IMR-90 (cell line): ENCODE measurements around the gene ZRANB3. TPM values are rescaled to one million over a fixed set of nuclear protein-coding genes. Genes with fewer than 3 reads are reported as not detected.
A peak's percentile ranks its signal among the peaks of the same experiment; 100 is the strongest.

ENCODE experiments used
- ATAC-seq: fragments of 200-7000 bp; cut with Tn5 transposase; 2 replicates; pipeline ENCODE4 v1.9.1; 2020; ENCODE audit warnings: low read depth, mild to moderate bottlenecking, moderate library complexity
- BruUV-seq: library from RNA; stranded (reverse); fragments of 400-500 nt; replicated peaks from 2 replicates; lab custom pipeline; 2021; lab: Mats Ljungman, UMichigan
- CTCF ChIA-PET: fragments of 300-600 bp; formaldehyde crosslinking; extraction: SDS; loops from one replicate; lab custom pipeline; 2021; ENCODE audit warnings: antibody characterized with exemption; lab: Yijun Ruan, JAX
- POLR2A ChIA-PET: fragments of 300-600 bp; sonication (Branson Sonifier 250); formaldehyde crosslinking; loops from one replicate; lab custom pipeline; 2022; ENCODE audit warnings: antibody characterized with exemption; ENCODE audit not compliant: unreplicated experiment; lab: Charles Lee
- DNase-seq: peaks from one replicate; pipeline ENCODE4 v3.0.0; 2013
- H2AFZ ChIP-seq: replicated peaks from 2 replicates; pipeline ENCODE3; 2013; ENCODE audit warnings: low read length, mild to moderate bottlenecking; ENCODE audit not compliant: poor library complexity
- H2AK5ac ChIP-seq: 2 replicates; pipeline ENCODE4 v1.6.1; 2013; ENCODE audit warnings: low read depth, low read length, inconsistent platforms
- H2AK9ac ChIP-seq: replicated peaks from 2 replicates; pipeline ENCODE3; 2013; ENCODE audit warnings: mild to moderate bottlenecking, low read depth, low read length, moderate library complexity; ENCODE audit not compliant: poor library complexity
- H2BK120ac ChIP-seq: 2 replicates; pipeline ENCODE4 v1.6.1; 2013; ENCODE audit warnings: low read depth, low read length, inconsistent platforms
- H2BK15ac ChIP-seq: 3 replicates; pipeline ENCODE4 v1.6.1; 2013; ENCODE audit warnings: low read depth, low read length, inconsistent platforms
- H2BK20ac ChIP-seq: 2 replicates; pipeline ENCODE4 v1.6.1; 2013; ENCODE audit warnings: low read depth, mild to moderate bottlenecking, inconsistent platforms, low read length, moderate library complexity
- H2BK5ac ChIP-seq: 2 replicates; pipeline ENCODE4 v1.6.1; 2013; ENCODE audit warnings: mild to moderate bottlenecking, low read depth, low read length, inconsistent platforms; ENCODE audit not compliant: poor library complexity, severe bottlenecking
- H3K14ac ChIP-seq: replicated peaks from 2 replicates; pipeline ENCODE4 v1.6.1; 2013; ENCODE audit warnings: low read depth, low read length, inconsistent platforms
- H3K18ac ChIP-seq: 2 replicates; pipeline ENCODE4 v1.6.1; 2013; ENCODE audit warnings: low read depth, low read length, control low read depth
- H3K23ac ChIP-seq: 2 replicates; pipeline ENCODE4 v1.6.1; 2013; ENCODE audit warnings: low read depth, low read length, inconsistent platforms
- H3K27ac ChIP-seq: 2 replicates; pipeline ENCODE4 v1.5.1; 2013; ENCODE audit warnings: mild to moderate bottlenecking, control low read depth, low read length; ENCODE audit not compliant: insufficient read depth
- H3K27me3 ChIP-seq: 2 replicates; pipeline ENCODE4 v1.6.1; 2013; ENCODE audit warnings: low read length; ENCODE audit not compliant: control insufficient read depth, insufficient read depth
- H3K36me3 ChIP-seq: 2 replicates; pipeline ENCODE4 v1.6.1; 2013; ENCODE audit warnings: low read length, mixed read lengths; ENCODE audit not compliant: control insufficient read depth, insufficient read depth
- H3K4ac ChIP-seq: 2 replicates; pipeline ENCODE4 v1.6.1; 2013; ENCODE audit warnings: low read depth, low read length, inconsistent platforms
- H3K4me1 ChIP-seq: 2 replicates; pipeline ENCODE4 v1.6.1; 2013; ENCODE audit warnings: low read length, mixed read lengths; ENCODE audit not compliant: control insufficient read depth, insufficient read depth
- H3K4me2 ChIP-seq: 2 replicates; pipeline ENCODE4 v1.6.1; 2013; ENCODE audit warnings: low read depth, mild to moderate bottlenecking, control low read depth, low read length, moderate library complexity
- H3K4me3 ChIP-seq: 2 replicates; pipeline ENCODE4 v1.5.1; 2013; ENCODE audit warnings: low read depth, mild to moderate bottlenecking, control low read depth, low read length, moderate library complexity; ENCODE audit not compliant: insufficient read depth
- H3K56ac ChIP-seq: 2 replicates; pipeline ENCODE4 v1.6.1; 2013; ENCODE audit warnings: low read length, inconsistent platforms; ENCODE audit not compliant: insufficient read depth; ENCODE audit errors: extremely low read depth
- H3K79me1 ChIP-seq, 2 experiments: 2 replicates each; pipeline ENCODE4 v1.6.1; 2013; ENCODE audit warnings: low read length in 2 of 2, inconsistent platforms in 1 of 2, low read depth in 1 of 2
- H3K9ac ChIP-seq: 2 replicates; pipeline ENCODE4 v1.6.1; 2013; ENCODE audit warnings: low read depth, low read length, control low read depth
- H3K9me1 ChIP-seq: 2 replicates; pipeline ENCODE4 v1.6.1; 2013; ENCODE audit warnings: low read length, inconsistent platforms; ENCODE audit not compliant: insufficient read depth
- H3K9me3 ChIP-seq: 2 replicates; pipeline ENCODE4 v1.6.1; 2013; ENCODE audit warnings: low read length; ENCODE audit not compliant: control insufficient read depth, insufficient read depth
- H4K20me1 ChIP-seq: 2 replicates; pipeline ENCODE4 v1.6.1; 2013; ENCODE audit warnings: low read length, inconsistent platforms; ENCODE audit not compliant: insufficient read depth
- H4K5ac ChIP-seq: 2 replicates; pipeline ENCODE4 v1.6.1; 2013; ENCODE audit warnings: mild to moderate bottlenecking, low read depth, low read length, control low read depth
- H4K8ac ChIP-seq, 2 experiments: 2 replicates each; pipeline ENCODE4 v1.6.1; 2013; ENCODE audit warnings: low read depth in 2 of 2, low read length in 2 of 2, control low read depth in 1 of 2, inconsistent platforms in 1 of 2
- H4K91ac ChIP-seq: 2 replicates; pipeline ENCODE4 v1.6.1; 2013; ENCODE audit warnings: low read depth, low read length, inconsistent platforms; ENCODE audit not compliant: insufficient read depth
- BHLHE40 ChIP-seq: fragments of 150-350 bp; IDR thresholded peaks from 2 replicates; pipeline ENCODE4 v1.6.1; 2016; ENCODE audit warnings: mild to moderate bottlenecking, low read depth, low read length
- CEBPB ChIP-seq: IDR thresholded peaks from 2 replicates; pipeline ENCODE4 v1.6.1; 2012; ENCODE audit warnings: low read depth, low read length, improper control_type of control experiment
- FOS ChIP-seq: fragments of 150-350 bp; IDR thresholded peaks from 2 replicates; pipeline ENCODE4 v1.6.1; 2016; ENCODE audit warnings: low read depth, low read length
- MAFK ChIP-seq: IDR thresholded peaks from 2 replicates; pipeline ENCODE4 v1.6.1; 2012; ENCODE audit warnings: low read depth, low read length, improper control_type of control experiment
- NFE2L2 ChIP-seq: fragments of 150-350 bp; IDR thresholded peaks from 2 replicates; pipeline ENCODE4 v1.6.1; 2016; ENCODE audit warnings: low read depth, mild to moderate bottlenecking, low read length
- POLR2A ChIP-seq: IDR thresholded peaks from 2 replicates; pipeline ENCODE4 v1.6.1; 2012; ENCODE audit warnings: mild to moderate bottlenecking, low read depth, low read length
- RAD21 ChIP-seq: IDR thresholded peaks from 2 replicates; pipeline ENCODE4 v1.6.1; 2012; ENCODE audit warnings: low read length, improper control_type of control experiment
- RCOR1 ChIP-seq: IDR thresholded peaks from 2 replicates; pipeline ENCODE4 v1.6.1; 2012; ENCODE audit warnings: mild to moderate bottlenecking, low read length, improper control_type of control experiment; ENCODE audit not compliant: insufficient replicate concordance
- RFX5 ChIP-seq: IDR thresholded peaks from 2 replicates; pipeline ENCODE4 v1.8.0; 2012; ENCODE audit warnings: low read depth, mild to moderate bottlenecking, low read length, moderate library complexity
- SMC3 ChIP-seq: fragments of 150-350 bp; IDR thresholded peaks from 2 replicates; pipeline ENCODE4 v1.6.1; 2016; ENCODE audit warnings: low read depth, mild to moderate bottlenecking, antibody characterized with exemption, low read length, moderate library complexity
- USF2 ChIP-seq: fragments of 150-350 bp; IDR thresholded peaks from 2 replicates; pipeline ENCODE4 v1.6.1; 2017; ENCODE audit warnings: mild to moderate bottlenecking, antibody characterized with exemption, low read length, low read depth
- WGBS, 2 experiments: methylation state at CpG; one replicate each; pipeline versions ENCODE4 v1.1.5 to v1.1.7; 2013; ENCODE audit warnings: missing lambda C conversion rate in 2 of 2; ENCODE audit not compliant: insufficient read length in 1 of 2; ENCODE audit errors: extremely low coverage in 2 of 2; 5-methylcytosine and 5-hydroxymethylcytosine counted together
- dilution Hi-C: fragments of 300-500 bp; cut with HindIII; formaldehyde crosslinking; loops from one replicate; pipeline ENCODE4 v1.14.3; 2018; ENCODE audit warnings: low sequenced_read_pairs; ENCODE audit not compliant: unreplicated experiment
- in situ Hi-C: fragments of 300-500 bp; cut with MboI; formaldehyde crosslinking; loops from 3 replicates; pipeline ENCODE4 v1.14.3; 2019; ENCODE audit warnings: low sequenced_read_pairs, inconsistent platforms, mixed read lengths
- intact Hi-C: fragments of 100-400 bp; cut with micrococcal nuclease; formaldehyde crosslinking; loops from 2 replicates; pipeline ENCODE4 v1.10.0; 2022
- polyA plus RNA-seq, 3 experiments: library from polyadenylated mRNA; depleted of rRNA; stranded (reverse); fragments of >200 nt; gene quantifications; 2 replicates each; pipeline ENCODE4 v1.2.3, GENCODE V29; 2012; ENCODE audit warnings: low replicate concordance in 1 of 3
- total RNA-seq: library from RNA; depleted of rRNA; stranded (reverse); fragments of >200 nt; gene quantifications from 2 replicates; pipeline ENCODE4 v1.2.3, GENCODE V29; 2012
- TF ChIP-seq, protein P1 (sequence below): fragments of 150-350 bp; IDR thresholded peaks from 2 replicates; pipeline ENCODE4 v1.6.1; 2016; ENCODE audit warnings: low read depth, mild to moderate bottlenecking, low read length, moderate library complexity, borderline replicate concordance
- TF ChIP-seq, protein P2 (sequence below): conservative IDR thresholded peaks from 2 replicates; pipeline ENCODE4 v1.5.1; 2012; ENCODE audit warnings: mild to moderate bottlenecking, low read depth, low read length, improper control_type of control experiment

The ZRANB3 gene
- total and polyA plus RNA-seq, 2 of the 4 experiments (the other 2 are of a cell fraction): 3.4 to 9.3 TPM

GRCh38 chr2:135096665-135097446 is 434.2 kb downstream of the ZRANB3 start:
- H3K4ac ChIP-seq: no peak overlapping the region
- H3K9me1 ChIP-seq: no peaks in the 10 kb centered on the region; the same call in 1 of the 2 replicates
- no peaks in the 10 kb centered on the region; the same call in 1 of the 2 replicates for H4K20me1 ChIP-seq
- ATAC-seq (peak; percentile 76), DNase-seq (peak; percentile 61)
- no peak overlapping the region; a peak in 1 of 4 replicates for H4K8ac ChIP-seq
- no peak overlapping the region; the same call in 1 of the 2 replicates for H4K5ac ChIP-seq
- peaks cover 8% of the 10 kb centered on the region for H3K4me1 ChIP-seq
- no peak overlapping the region for H3K14ac ChIP-seq
- ChIA-PET POLR2A (no interaction called here), CTCF (no interaction called here)
- intact Hi-C loops (loop anchor here (5.0 kb wide), 1 partner anchor 45 kb away; the partner anchor contains the start of gene RAB3GAP1), in situ Hi-C loops (no loop called here), dilution Hi-C loops (no loop called here)
- peak overlapping the region; percentile 65 for H2BK5ac ChIP-seq
- WGBS, 2 experiments: no CpG with 5 or more reads among the region's 4 CpGs
- no peak overlapping the region for H3K56ac ChIP-seq
- H3K4me3 ChIP-seq: no peak overlapping the region
- TF ChIP-seq NFE2L2 (no peak), SMC3 (no peak), RCOR1 (no peak), BHLHE40 (no peak), FOS (no peak), RAD21 (no peak), RFX5 (no peak), MAFK (no peak), CEBPB (no peak), USF2 (no peak), POLR2A (no peak)
- TF ChIP-seq, protein P1, sequence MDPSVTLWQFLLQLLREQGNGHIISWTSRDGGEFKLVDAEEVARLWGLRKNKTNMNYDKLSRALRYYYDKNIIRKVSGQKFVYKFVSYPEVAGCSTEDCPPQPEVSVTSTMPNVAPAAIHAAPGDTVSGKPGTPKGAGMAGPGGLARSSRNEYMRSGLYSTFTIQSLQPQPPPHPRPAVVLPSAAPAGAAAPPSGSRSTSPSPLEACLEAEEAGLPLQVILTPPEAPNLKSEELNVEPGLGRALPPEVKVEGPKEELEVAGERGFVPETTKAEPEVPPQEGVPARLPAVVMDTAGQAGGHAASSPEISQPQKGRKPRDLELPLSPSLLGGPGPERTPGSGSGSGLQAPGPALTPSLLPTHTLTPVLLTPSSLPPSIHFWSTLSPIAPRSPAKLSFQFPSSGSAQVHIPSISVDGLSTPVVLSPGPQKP: no peak
- TF ChIP-seq, protein P2, sequence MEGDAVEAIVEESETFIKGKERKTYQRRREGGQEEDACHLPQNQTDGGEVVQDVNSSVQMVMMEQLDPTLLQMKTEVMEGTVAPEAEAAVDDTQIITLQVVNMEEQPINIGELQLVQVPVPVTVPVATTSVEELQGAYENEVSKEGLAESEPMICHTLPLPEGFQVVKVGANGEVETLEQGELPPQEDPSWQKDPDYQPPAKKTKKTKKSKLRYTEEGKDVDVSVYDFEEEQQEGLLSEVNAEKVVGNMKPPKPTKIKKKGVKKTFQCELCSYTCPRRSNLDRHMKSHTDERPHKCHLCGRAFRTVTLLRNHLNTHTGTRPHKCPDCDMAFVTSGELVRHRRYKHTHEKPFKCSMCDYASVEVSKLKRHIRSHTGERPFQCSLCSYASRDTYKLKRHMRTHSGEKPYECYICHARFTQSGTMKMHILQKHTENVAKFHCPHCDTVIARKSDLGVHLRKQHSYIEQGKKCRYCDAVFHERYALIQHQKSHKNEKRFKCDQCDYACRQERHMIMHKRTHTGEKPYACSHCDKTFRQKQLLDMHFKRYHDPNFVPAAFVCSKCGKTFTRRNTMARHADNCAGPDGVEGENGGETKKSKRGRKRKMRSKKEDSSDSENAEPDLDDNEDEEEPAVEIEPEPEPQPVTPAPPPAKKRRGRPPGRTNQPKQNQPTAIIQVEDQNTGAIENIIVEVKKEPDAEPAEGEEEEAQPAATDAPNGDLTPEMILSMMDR: no peak
- no peak overlapping the region for H2BK20ac ChIP-seq
- no peak overlapping the region for H2AK9ac ChIP-seq
- H4K91ac ChIP-seq: no peak overlapping the region
- no peak overlapping the region for H2AK5ac ChIP-seq
- H3K18ac ChIP-seq: no peak overlapping the region
- H2BK120ac ChIP-seq: no peak overlapping the region
- peaks cover 5% of the 10 kb centered on the region; the same call in 1 of the 2 replicates for H3K36me3 ChIP-seq
- no peak overlapping the region for H3K9ac ChIP-seq
- peak overlapping the region; percentile 81; the same call in 1 of the 2 replicates for H3K27ac ChIP-seq
- no peaks in the 10 kb centered on the region for H3K27me3 ChIP-seq
- no peak overlapping the region for H3K4me2 ChIP-seq
- H3K9me3 ChIP-seq: no peaks in the 10 kb centered on the region
- H2AFZ ChIP-seq: no peak overlapping the region
- H3K79me1 ChIP-seq: peaks cover 19 to 33% of the 10 kb centered on the region in 2 experiments; a peak in 3 of 4 replicates
- H2BK15ac ChIP-seq: no peak overlapping the region
- BruUV-seq: no TSS peak
- H3K23ac ChIP-seq: no peak overlapping the region
